H9 (cell line): ENCODE data around the gene TTC39C. TPM values are rescaled to one million over a fixed set of nuclear protein-coding genes. Genes with fewer than 3 reads are reported as not detected.

ENCODE experiments used
- DNase-seq: peaks from one replicate; pipeline ENCODE4 v3.0.0-alpha.2; 2017
- H2AFZ ChIP-seq: one replicate; pipeline ENCODE4 v1.6.1; 2013; ENCODE audit warnings: mild to moderate bottlenecking, low read length, control low read depth, moderate library complexity
- H2AK5ac ChIP-seq: 2 replicates; pipeline ENCODE4 v1.6.1; 2013; ENCODE audit warnings: low read length, control low read depth, mixed read lengths; ENCODE audit not compliant: insufficient read length
- H2BK120ac ChIP-seq: one replicate; pipeline ENCODE4 v1.6.1; 2013; ENCODE audit warnings: low read depth, mild to moderate bottlenecking, low read length, control low read depth, inconsistent platforms; ENCODE audit not compliant: poor library complexity, severe bottlenecking
- H2BK12ac ChIP-seq: 2 replicates; pipeline ENCODE4 v1.6.1; 2013; ENCODE audit warnings: low read length, control low read depth, mixed read lengths, low read depth; ENCODE audit not compliant: insufficient read length
- H2BK15ac ChIP-seq: 2 replicates; pipeline ENCODE4 v1.6.1; 2013; ENCODE audit warnings: low read depth, low read length, control low read depth
- H2BK20ac ChIP-seq: one replicate; pipeline ENCODE4 v1.6.1; 2013; ENCODE audit warnings: low read depth, mild to moderate bottlenecking, low read length, control low read depth, inconsistent platforms; ENCODE audit not compliant: poor library complexity, severe bottlenecking
- H2BK5ac ChIP-seq: 2 replicates; pipeline ENCODE4 v1.6.1; 2013; ENCODE audit warnings: low read length, control low read depth, mixed read lengths; ENCODE audit not compliant: insufficient read length
- H3K14ac ChIP-seq: 2 replicates; pipeline ENCODE4 v1.6.1; 2013; ENCODE audit warnings: low read length, control low read depth; ENCODE audit not compliant: insufficient read depth
- H3K18ac ChIP-seq: 2 replicates; pipeline ENCODE4 v1.6.1; 2013; ENCODE audit warnings: low read depth, mild to moderate bottlenecking, mixed read lengths, low read length, control low read depth; ENCODE audit not compliant: insufficient read length
- H3K23ac ChIP-seq: 2 replicates; pipeline ENCODE4 v1.6.1; 2013; ENCODE audit warnings: low read length, control low read depth, mixed read lengths, low read depth; ENCODE audit not compliant: insufficient read length
- H3K23me2 ChIP-seq: 2 replicates; pipeline ENCODE4 v1.6.1; 2013; ENCODE audit warnings: low read depth, mild to moderate bottlenecking, mixed read lengths, low read length, control low read depth; ENCODE audit not compliant: insufficient read length, poor library complexity, severe bottlenecking
- H3K27ac ChIP-seq: 2 replicates; pipeline ENCODE4 v1.5.1; 2013; ENCODE audit warnings: low read length, control low read depth, mixed read lengths, low read depth; ENCODE audit not compliant: insufficient read length
- H3K27me3 ChIP-seq: 2 replicates; pipeline ENCODE4 v1.6.1; 2013; ENCODE audit warnings: low read length, control low read depth, inconsistent platforms; ENCODE audit not compliant: insufficient read depth
- H3K4ac ChIP-seq: 2 replicates; pipeline ENCODE4 v1.6.1; 2013; ENCODE audit warnings: low read depth, mild to moderate bottlenecking, control low read depth, inconsistent platforms, low read length, moderate library complexity
- H3K4me1 ChIP-seq: 2 replicates; pipeline ENCODE4 v1.6.1; 2013; ENCODE audit warnings: low read length, control low read depth, inconsistent platforms; ENCODE audit not compliant: insufficient read depth
- H3K4me2 ChIP-seq: 2 replicates; pipeline ENCODE4 v1.6.1; 2013; ENCODE audit warnings: low read length, control low read depth, mixed read lengths; ENCODE audit not compliant: insufficient read length, insufficient read depth
- H3K56ac ChIP-seq: 2 replicates; pipeline ENCODE4 v1.6.1; 2013; ENCODE audit warnings: low read depth, mild to moderate bottlenecking, mixed read lengths, low read length, control low read depth; ENCODE audit not compliant: insufficient read length
- H3K79me1 ChIP-seq: 2 replicates; pipeline ENCODE4 v1.6.1; 2013; ENCODE audit warnings: low read depth, mild to moderate bottlenecking, moderate library complexity, low read length, control low read depth, inconsistent platforms; ENCODE audit not compliant: insufficient read depth, poor library complexity, severe bottlenecking
- H3K79me2 ChIP-seq: 2 replicates; pipeline ENCODE4 v1.6.1; 2013; ENCODE audit warnings: low read length, control low read depth, inconsistent platforms; ENCODE audit not compliant: insufficient read depth
- H3K9ac ChIP-seq: 2 replicates; pipeline ENCODE4 v1.6.1; 2013; ENCODE audit warnings: low read length, control low read depth, mixed read lengths; ENCODE audit not compliant: insufficient read length; ENCODE audit errors: extremely low read depth
- H3K9me3 ChIP-seq: one replicate; pipeline ENCODE4 v1.6.1; 2013; ENCODE audit warnings: low read depth, low read length, inconsistent platforms; ENCODE audit not compliant: control insufficient read depth
- H3T11ph ChIP-seq: one replicate; pipeline ENCODE4 v1.6.1; 2013; ENCODE audit warnings: mild to moderate bottlenecking, low read length, control low read depth, inconsistent platforms
- H4K20me1 ChIP-seq: one replicate; pipeline ENCODE4 v1.6.1; 2013; ENCODE audit not compliant: control insufficient read depth, insufficient read length, insufficient read depth
- H4K5ac ChIP-seq: 2 replicates; pipeline ENCODE4 v1.6.1; 2013; ENCODE audit warnings: low read depth, mild to moderate bottlenecking, mixed read lengths, low read length, control low read depth; ENCODE audit not compliant: insufficient read length
- H4K8ac ChIP-seq: replicated peaks from 2 replicates; pipeline ENCODE4 v1.6.1; 2013; ENCODE audit warnings: low read length, control low read depth, mixed read lengths, low read depth; ENCODE audit not compliant: insufficient read length
- H4K91ac ChIP-seq: 2 replicates; pipeline ENCODE4 v1.6.1; 2013; ENCODE audit warnings: low read depth, mild to moderate bottlenecking, moderate library complexity, mixed read lengths, low read length, control low read depth; ENCODE audit not compliant: insufficient read length
- H3K27ac Mint-ChIP-seq, 3 experiments: 2 replicates in 2 of 3; 3 replicates in 1 of 3; pipeline ENCODE4 v1.8.0; 2020 to 2021; ENCODE audit warnings: mixed read lengths in 3 of 3, mild to moderate bottlenecking in 1 of 3, moderate library complexity in 1 of 3
- H3K27me3 Mint-ChIP-seq: 2 replicates; pipeline ENCODE4 v1.8.0; 2021; ENCODE audit warnings: low read depth, mild to moderate bottlenecking, moderate library complexity, mixed read lengths
- H3K36me3 Mint-ChIP-seq, 3 experiments: 2 replicates in 2 of 3; 3 replicates in 1 of 3; pipeline ENCODE4 v1.8.0; 2020 to 2021; ENCODE audit warnings: low read depth in 3 of 3, mixed read lengths in 3 of 3; ENCODE audit not compliant: insufficient read depth in 1 of 3
- H3K4me1 Mint-ChIP-seq, 2 experiments: 2 replicates each; pipeline ENCODE4 v1.8.0; 2020; ENCODE audit warnings: mixed read lengths in 2 of 2
- H3K4me3 Mint-ChIP-seq, 2 experiments: 2 replicates in 1 of 2; 3 replicates in 1 of 2; pipeline ENCODE4 v1.8.0; 2020 to 2021; ENCODE audit warnings: mild to moderate bottlenecking in 2 of 2, mixed read lengths in 2 of 2, moderate library complexity in 1 of 2
- H3K9me3 Mint-ChIP-seq, 2 experiments: 2 replicates in 1 of 2; 3 replicates in 1 of 2; pipeline ENCODE4 v1.8.0; 2020; ENCODE audit warnings: mild to moderate bottlenecking in 2 of 2, mixed read lengths in 2 of 2, moderate library complexity in 1 of 2
- whole genome bisulfite sequencing: extraction: QIAGEN DNeasy Blood & Tissue Kit; methylation state at CpG from one replicate; pipeline ENCODE4 v1.1.7; 2013; ENCODE audit warnings: missing lambda C conversion rate, low lambda C conversion rate, mixed read lengths; ENCODE audit not compliant: insufficient read length; ENCODE audit errors: extremely low coverage; 5-methylcytosine and 5-hydroxymethylcytosine counted together
- total RNA-seq: library from RNA; stranded (reverse); gene quantifications from 2 replicates; pipeline ENCODE4 v1.2.1, GENCODE V29; 2021
- TF ChIP-seq, protein P1 (sequence below): fragments of 200-600 bp; sonication (generic); conservative IDR thresholded peaks from 3 replicates; pipeline ENCODE4 v1.8.0; 2021; ENCODE audit warnings: antibody characterized with exemption, mild to moderate bottlenecking

Gene TTC39C
- total RNA-seq, 1 experiment from 2014 or later: 18.0 TPM

DNA sequence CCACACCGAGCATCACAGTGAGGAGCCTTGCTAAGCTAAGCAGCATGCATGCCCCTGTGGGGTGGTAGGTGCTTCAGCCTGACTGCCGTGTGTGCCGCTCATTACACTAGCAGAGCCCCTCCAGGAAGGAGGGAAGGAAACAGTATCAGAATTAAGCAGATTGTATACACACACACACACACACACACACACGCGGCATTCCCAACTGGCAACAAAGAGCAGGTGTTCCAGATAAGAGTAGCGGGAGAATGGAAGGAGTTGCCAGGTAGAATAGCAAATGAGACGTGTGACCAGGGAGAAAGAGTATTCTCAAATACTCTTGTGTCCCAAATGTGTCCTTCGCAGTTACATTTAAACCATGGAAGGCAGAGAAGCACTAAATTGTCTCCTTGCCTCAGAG, 47.6 kb upstream of the TTC39C start:
- no peak overlapping the region for H3K56ac ChIP-seq
- no peaks in the 10 kb centered on the region for H4K20me1 ChIP-seq
- no peak overlapping the region for H4K8ac ChIP-seq
- no peak overlapping the region for H2BK12ac ChIP-seq
- Mint-ChIP-seq H3K27me3 (0 out of 2 replicates have a peak, but pooled peaks cover 3% of the 10 kb centered on the region), H3K9me3 (no peaks in the 10 kb centered on the region), H3K36me3 (peaks cover 0 to 3% (median 0%) of the 10 kb centered on the region in 3 experiments; a peak in 2 of 7 replicates), H3K4me3 (no peak overlapping the region), H3K4me1 (peaks cover 17 to 22% of the 10 kb centered on the region in 2 experiments), H3K27ac (no peak overlapping the region; a peak in 1 of 7 replicates)
- H2BK20ac ChIP-seq: no peak overlapping the region
- no peak overlapping the region for H3T11ph ChIP-seq
- no peak overlapping the region for H4K5ac ChIP-seq
- H2AK5ac ChIP-seq: no peak overlapping the region
- no peak overlapping the region for H2BK15ac ChIP-seq
- H3K9ac ChIP-seq: no peak overlapping the region
- DNase-seq: no peak
- H3K27ac ChIP-seq: no peak overlapping the region
- H3K23me2 ChIP-seq: no peaks in the 10 kb centered on the region
- H3K79me1 ChIP-seq: no peaks in the 10 kb centered on the region
- no peak overlapping the region for H4K91ac ChIP-seq
- TF ChIP-seq, protein P1, sequence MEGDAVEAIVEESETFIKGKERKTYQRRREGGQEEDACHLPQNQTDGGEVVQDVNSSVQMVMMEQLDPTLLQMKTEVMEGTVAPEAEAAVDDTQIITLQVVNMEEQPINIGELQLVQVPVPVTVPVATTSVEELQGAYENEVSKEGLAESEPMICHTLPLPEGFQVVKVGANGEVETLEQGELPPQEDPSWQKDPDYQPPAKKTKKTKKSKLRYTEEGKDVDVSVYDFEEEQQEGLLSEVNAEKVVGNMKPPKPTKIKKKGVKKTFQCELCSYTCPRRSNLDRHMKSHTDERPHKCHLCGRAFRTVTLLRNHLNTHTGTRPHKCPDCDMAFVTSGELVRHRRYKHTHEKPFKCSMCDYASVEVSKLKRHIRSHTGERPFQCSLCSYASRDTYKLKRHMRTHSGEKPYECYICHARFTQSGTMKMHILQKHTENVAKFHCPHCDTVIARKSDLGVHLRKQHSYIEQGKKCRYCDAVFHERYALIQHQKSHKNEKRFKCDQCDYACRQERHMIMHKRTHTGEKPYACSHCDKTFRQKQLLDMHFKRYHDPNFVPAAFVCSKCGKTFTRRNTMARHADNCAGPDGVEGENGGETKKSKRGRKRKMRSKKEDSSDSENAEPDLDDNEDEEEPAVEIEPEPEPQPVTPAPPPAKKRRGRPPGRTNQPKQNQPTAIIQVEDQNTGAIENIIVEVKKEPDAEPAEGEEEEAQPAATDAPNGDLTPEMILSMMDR: no peak
- no CpG with 5 or more reads among the region's 8 CpGs for WGBS
- H3K14ac ChIP-seq: no peak overlapping the region
- no peak overlapping the region for H2BK120ac ChIP-seq
- no peak overlapping the region for H2AFZ ChIP-seq
- no peaks in the 10 kb centered on the region for H3K79me2 ChIP-seq
- no peak overlapping the region for H2BK5ac ChIP-seq
- no peak overlapping the region for H3K4me2 ChIP-seq
- peaks cover 2% of the 10 kb centered on the region; the same call in 1 of the 2 replicates for H3K4me1 ChIP-seq
- H3K18ac ChIP-seq: no peak overlapping the region
- no peak overlapping the region for H3K23ac ChIP-seq
- H3K9me3 ChIP-seq: no peaks in the 10 kb centered on the region
- H3K4ac ChIP-seq: no peak overlapping the region
- no peaks in the 10 kb centered on the region for H3K27me3 ChIP-seq
